HG03108 (cell line): ENCODE measurements around the gene WBP1L.
"Not testable (repeated sequence)": the region's sequence is repeated elsewhere in the genome, so short reads cannot be mapped to it uniquely, and the experiment has no call there.

ENCODE experiments used
- ATAC-seq: cut with Tn5 transposase; IDR thresholded peaks from one replicate; pipeline ENCODE4 v1.9.1; 2021; ENCODE audit warnings: moderate library complexity; ENCODE audit not compliant: unreplicated experiment

WBP1L gene

GRCh38 chr10:102758240-102758932, 14.6 kb downstream of the WBP1L start:
- no peak for ATAC-seq

GRCh38 chr10:102758933-102759262, 15.2 kb downstream of the WBP1L start:
- ATAC-seq = not testable (repeated sequence)

- ATAC-seq = no peak
Measured at GRCh38 chr10:102759497-102760210, 15.9 kb downstream of the WBP1L start.

GRCh38 chr10:102761981-102762380, 18.2 kb downstream of the WBP1L start:
- ATAC-seq = no peak

GRCh38 chr10:102762401-102763015, 18.8 kb downstream of the WBP1L start:
- ATAC-seq = no peak

GRCh38 chr10:102763037-102763607, 19.4 kb downstream of the WBP1L start:
- no peak for ATAC-seq

- ATAC-seq = no peak
Measured at GRCh38 chr10:102764470-102765161, 20.9 kb downstream of the WBP1L start.

GRCh38 chr10:102765336-102765735, 21.6 kb downstream of the WBP1L start:
- ATAC-seq = no peak

- ATAC-seq = no peak
Measured at GRCh38 chr10:102767428-102768160, 23.8 kb downstream of the WBP1L start.

GRCh38 chr10:102769375-102770107, 25.8 kb downstream of the WBP1L start:
- no peak for ATAC-seq

GRCh38 chr10:102770108-102770482, 26.3 kb downstream of the WBP1L start:
- ATAC-seq = no peak

GRCh38 chr10:102770792-102771191, 27.0 kb downstream of the WBP1L start:
- no peak for ATAC-seq

GRCh38 chr10:102773320-102773719, 29.6 kb downstream of the WBP1L start:
- ATAC-seq = no peak

- no peak for ATAC-seq
Measured at GRCh38 chr10:102773986-102774385, 30.2 kb downstream of the WBP1L start.

GRCh38 chr10:102775201-102775934, 31.6 kb downstream of the WBP1L start:
- no peak for ATAC-seq

- ATAC-seq = no peak
Measured at GRCh38 chr10:102775935-102776669, 32.4 kb downstream of the WBP1L start.

GRCh38 chr10:102776779-102777456, 33.2 kb downstream of the WBP1L start:
- ATAC-seq = no peak
